Measurements from ENCODE around the gene WWOX. TPM values are rescaled to one million over a fixed set of nuclear protein-coding genes. Genes with fewer than 3 reads are reported as not detected.

Gene WWOX
- total RNA-seq, 1 donor from 2014 or later, result 106 TPM

DNA sequence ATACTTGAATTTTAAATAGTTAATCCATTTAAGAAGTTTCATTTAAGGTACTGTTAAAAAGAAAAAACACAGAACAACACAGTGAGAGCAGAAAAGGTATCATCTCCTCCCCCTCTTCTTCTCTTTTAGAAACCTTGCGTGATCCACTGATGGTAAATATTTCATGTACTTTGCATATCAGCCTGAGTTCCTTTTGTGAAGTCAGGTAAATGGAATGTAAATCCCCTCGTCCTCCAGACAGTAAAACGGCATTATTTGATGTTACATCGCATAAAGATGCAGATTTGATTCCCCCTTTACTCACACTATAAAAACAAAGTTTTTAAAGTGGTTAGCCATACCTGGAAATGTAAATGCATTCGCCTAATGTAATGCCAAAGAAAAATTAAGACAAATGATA, 234.4 kb downstream of the WWOX start:
- Histone ChIP-seq H3K4me1 (no peaks in the 10 kb centered on the region), H3K9me3 (no peaks in the 10 kb centered on the region), H3K27me3 (no peaks in the 10 kb centered on the region), H3K27ac (no peak overlapping the region), H3K36me3 (no peaks in the 10 kb centered on the region), H3K4me3 (no peak overlapping the region)
- intact Hi-C loops (cut with DNase I), result no loop called here
- TF ChIP-seq, protein P1, sequence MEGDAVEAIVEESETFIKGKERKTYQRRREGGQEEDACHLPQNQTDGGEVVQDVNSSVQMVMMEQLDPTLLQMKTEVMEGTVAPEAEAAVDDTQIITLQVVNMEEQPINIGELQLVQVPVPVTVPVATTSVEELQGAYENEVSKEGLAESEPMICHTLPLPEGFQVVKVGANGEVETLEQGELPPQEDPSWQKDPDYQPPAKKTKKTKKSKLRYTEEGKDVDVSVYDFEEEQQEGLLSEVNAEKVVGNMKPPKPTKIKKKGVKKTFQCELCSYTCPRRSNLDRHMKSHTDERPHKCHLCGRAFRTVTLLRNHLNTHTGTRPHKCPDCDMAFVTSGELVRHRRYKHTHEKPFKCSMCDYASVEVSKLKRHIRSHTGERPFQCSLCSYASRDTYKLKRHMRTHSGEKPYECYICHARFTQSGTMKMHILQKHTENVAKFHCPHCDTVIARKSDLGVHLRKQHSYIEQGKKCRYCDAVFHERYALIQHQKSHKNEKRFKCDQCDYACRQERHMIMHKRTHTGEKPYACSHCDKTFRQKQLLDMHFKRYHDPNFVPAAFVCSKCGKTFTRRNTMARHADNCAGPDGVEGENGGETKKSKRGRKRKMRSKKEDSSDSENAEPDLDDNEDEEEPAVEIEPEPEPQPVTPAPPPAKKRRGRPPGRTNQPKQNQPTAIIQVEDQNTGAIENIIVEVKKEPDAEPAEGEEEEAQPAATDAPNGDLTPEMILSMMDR (IDR thresholded peaks at IDR 0.05), result no peak
- DNase-seq (ENCODE audit: low spot score in 2 of 2), result no peak

DNA sequence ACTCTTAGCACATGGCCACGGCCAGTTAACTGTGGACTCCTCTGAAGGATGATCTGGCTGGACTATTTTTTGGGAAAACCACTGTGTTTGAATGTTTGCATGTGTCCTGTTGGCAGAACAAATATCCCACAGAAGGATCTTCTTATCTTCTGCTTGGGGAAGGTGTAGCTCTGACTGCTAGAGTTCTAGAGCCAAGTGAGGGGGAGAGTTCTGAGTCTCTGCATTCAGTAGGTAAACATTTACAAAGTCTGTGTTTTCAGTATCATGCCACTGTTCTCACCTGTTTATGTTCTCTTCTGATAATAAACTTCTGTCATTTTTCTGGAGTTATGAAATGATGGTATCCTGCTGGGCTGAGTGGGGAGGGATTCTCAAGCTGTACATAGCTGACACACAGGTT, 241.1 kb downstream of the WWOX start:
- no peak overlapping the region for H3K27ac ChIP-seq
- no peaks in the 10 kb centered on the region for H3K36me3 ChIP-seq
- H3K4me1 ChIP-seq, result no peaks in the 10 kb centered on the region
- TF ChIP-seq, protein P1 (IDR thresholded peaks at IDR 0.05), result no peak
- no peak for DNase-seq (ENCODE audit: low spot score in 2 of 2)
- H3K9me3 ChIP-seq, result no peaks in the 10 kb centered on the region
- no peaks in the 10 kb centered on the region for H3K27me3 ChIP-seq
- intact Hi-C loops (cut with DNase I), result no loop called here
- H3K4me3 ChIP-seq, result no peak overlapping the region

DNA sequence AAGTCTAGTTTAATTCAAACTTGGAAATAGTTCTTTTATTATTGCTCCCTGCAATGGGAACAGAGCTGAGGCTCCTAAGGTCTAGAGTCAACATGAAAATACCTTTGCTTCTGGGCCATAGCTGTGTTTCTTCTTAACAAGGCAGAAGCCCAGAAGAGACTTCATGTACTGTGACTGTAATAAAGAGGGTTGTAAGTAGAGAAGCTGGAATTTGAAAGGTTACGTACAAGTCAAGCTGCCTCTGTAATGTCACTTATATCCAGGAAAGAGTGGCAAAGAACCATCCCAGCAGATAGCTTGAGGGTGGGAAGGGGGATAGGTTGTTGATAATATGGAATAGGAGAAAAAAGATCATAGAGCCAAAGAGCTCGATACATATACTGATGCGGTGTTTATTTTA, 248.6 kb downstream of the WWOX start:
- no peaks in the 10 kb centered on the region for H3K27me3 ChIP-seq
- intact Hi-C loops (cut with DNase I), result no loop called here
- H3K27ac ChIP-seq, result no peak overlapping the region
- TF ChIP-seq, protein P1 (IDR thresholded peaks at IDR 0.05), result no peak
- H3K4me1 ChIP-seq, result no peaks in the 10 kb centered on the region
- H3K4me3 ChIP-seq, result no peak overlapping the region
- DNase-seq (ENCODE audit: low spot score in 2 of 2), result no peak
- H3K9me3 ChIP-seq, result no peaks in the 10 kb centered on the region
- no peaks in the 10 kb centered on the region for H3K36me3 ChIP-seq

DNA sequence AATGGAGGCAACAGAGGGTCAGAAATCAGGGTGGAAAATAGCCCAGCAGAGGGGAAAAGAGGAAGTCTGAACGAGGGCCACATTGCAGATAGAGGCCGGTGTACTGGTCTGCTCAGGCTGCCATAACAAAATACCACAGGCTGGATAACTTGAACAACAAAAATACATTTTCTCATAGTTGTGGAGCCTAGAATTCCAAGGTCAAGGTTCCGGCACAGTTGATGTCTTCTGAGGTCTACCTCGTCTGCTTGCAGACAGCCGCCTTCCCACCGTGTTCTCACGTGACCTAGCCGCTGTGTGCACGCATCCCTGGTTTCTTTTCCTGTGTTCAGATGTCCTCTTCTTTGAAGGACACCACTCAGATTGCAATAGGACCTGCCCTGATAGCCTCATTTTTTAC, 249.4 kb downstream of the WWOX start:
- DNase-seq (ENCODE audit: low spot score in 2 of 2), result no peak
- TF ChIP-seq, protein P1 (IDR thresholded peaks at IDR 0.05), result no peak
- intact Hi-C loops (cut with DNase I), result no loop called here
- Histone ChIP-seq H3K9me3 (no peaks in the 10 kb centered on the region), H3K36me3 (no peaks in the 10 kb centered on the region), H3K4me3 (no peak overlapping the region), H3K27ac (no peak overlapping the region), H3K27me3 (no peaks in the 10 kb centered on the region), H3K4me1 (no peaks in the 10 kb centered on the region)

DNA sequence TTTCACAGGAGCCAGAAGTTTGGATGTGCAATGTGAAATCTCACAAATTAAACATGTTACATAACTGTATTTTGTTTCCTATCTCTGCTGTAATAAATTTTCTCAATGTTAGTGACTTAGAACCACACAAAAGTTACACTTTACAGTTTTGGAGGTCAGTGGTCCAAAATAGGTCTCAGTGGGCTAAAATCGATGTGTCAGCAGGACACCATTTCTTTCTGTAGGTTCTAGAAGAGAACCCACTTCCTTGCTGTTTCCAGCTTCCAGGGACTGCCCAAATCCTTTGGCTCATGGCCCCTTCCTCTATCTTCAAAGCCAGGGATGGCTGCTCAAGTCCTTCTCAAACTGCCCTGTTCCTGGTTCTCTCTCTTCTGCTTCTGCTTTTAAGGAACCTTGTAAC, 252.7 kb downstream of the WWOX start:
- Histone ChIP-seq H3K4me1 (no peaks in the 10 kb centered on the region), H3K27ac (no peak overlapping the region), H3K36me3 (no peaks in the 10 kb centered on the region), H3K9me3 (no peaks in the 10 kb centered on the region), H3K4me3 (no peak overlapping the region), H3K27me3 (no peaks in the 10 kb centered on the region)
- TF ChIP-seq, protein P1 (IDR thresholded peaks at IDR 0.05), result no peak
- intact Hi-C loops (cut with DNase I), result no loop called here
- no peak for DNase-seq (ENCODE audit: low spot score in 2 of 2)

DNA sequence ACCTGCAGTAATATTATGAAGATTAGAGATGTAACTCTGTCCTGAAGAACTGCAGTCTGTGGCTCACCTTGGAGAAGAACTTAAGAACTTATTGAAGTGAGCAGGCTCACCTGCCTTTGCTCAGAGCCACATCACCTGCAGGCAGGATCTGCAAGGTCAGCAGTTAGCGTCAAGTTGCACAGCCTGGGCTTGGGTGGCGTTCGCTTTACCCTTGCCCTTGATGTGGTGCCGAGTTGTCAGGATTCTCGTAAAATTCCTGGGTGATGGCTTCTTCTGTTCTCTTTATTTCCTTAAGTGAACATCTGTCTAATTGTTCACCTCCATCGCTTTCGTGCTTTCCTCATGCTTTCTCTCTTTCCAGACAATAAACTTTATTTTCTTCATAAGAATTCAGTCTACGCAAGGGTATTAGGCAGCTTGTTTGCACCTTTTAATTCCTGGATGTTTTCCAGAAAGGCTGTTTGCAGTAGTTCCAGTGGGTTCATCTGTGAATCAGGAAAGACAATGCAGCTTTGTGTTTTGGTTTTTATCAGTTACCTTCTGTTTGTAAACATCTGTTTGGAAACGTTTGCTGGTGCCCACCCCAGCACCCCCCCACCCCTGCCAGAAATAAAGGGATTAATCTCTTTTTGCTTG, 254.3 kb downstream of the WWOX start:
- TF ChIP-seq, protein P1 (IDR thresholded peaks at IDR 0.05), result no peak
- Histone ChIP-seq H3K4me3 (no peak overlapping the region), H3K4me1 (no peaks in the 10 kb centered on the region), H3K27me3 (no peaks in the 10 kb centered on the region), H3K27ac (no peak overlapping the region), H3K36me3 (no peaks in the 10 kb centered on the region), H3K9me3 (no peaks in the 10 kb centered on the region)
- DNase-seq (ENCODE audit: low spot score in 2 of 2), result no peak
- intact Hi-C loops (cut with DNase I), result no loop called here
